ENCODE results near the gene CCDC146. TPM values are rescaled to one million over a fixed set of nuclear protein-coding genes. Genes with fewer than 3 reads are reported as not detected.
"Not testable (repeated sequence)": the region's sequence is repeated elsewhere in the genome, so short reads cannot be mapped to it uniquely, and the experiment has no call there.

CCDC146 gene
- total and polyA plus RNA-seq, 9 donors = 5.3 to 44.6 (median 14.0) TPM

GRCh38 chr7:77105904-77106303, 16.5 kb upstream of the CCDC146 start:
- H3K36me3 ChIP-seq; H3K9me3 ChIP-seq; DNase-seq; H3K27me3 ChIP-seq; H3K4me3 ChIP-seq; H3K4me1 ChIP-seq (ENCODE audit: insufficient read depth); H3K27ac ChIP-seq; intact Hi-C loops (cut with DNase I): not testable (repeated sequence)
- 96 to 100% (median 100%) methylated on average over 3 of the region's 3 CpGs for WGBS, 3 donors

- H3K9me3 ChIP-seq; H3K36me3 ChIP-seq; intact Hi-C loops (cut with DNase I); DNase-seq; H3K27ac ChIP-seq; H3K4me1 ChIP-seq (ENCODE audit: insufficient read depth); H3K27me3 ChIP-seq; H3K4me3 ChIP-seq: not testable (repeated sequence)
- WGBS, 3 donors = 11 to 42% (median 25%) methylated on average over 2 to 3 of the region's 3 CpGs
Measured at GRCh38 chr7:77107659-77108058, 14.8 kb upstream of the CCDC146 start.

DNA sequence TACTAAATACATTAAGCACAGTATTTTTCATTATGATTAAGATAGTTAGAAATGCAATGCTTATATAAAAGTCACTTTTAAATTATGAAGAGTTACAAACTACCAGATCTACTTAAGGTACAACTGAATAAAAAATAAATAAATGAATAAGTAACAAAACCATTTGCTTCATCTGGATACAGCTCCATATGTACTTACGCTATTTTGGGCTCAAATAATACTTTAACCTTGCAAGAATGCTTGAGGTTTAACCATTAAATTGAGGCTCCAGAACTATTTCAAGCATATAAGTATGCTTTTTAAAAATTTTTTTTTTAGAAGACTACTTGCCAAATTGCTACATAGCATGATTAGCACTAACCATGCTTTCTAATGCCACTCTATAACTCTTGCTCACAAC, 14.1 kb upstream of the CCDC146 start:
- H3K9me3 ChIP-seq; H3K4me1 ChIP-seq (ENCODE audit: insufficient read depth); H3K4me3 ChIP-seq; DNase-seq; H3K27me3 ChIP-seq; H3K27ac ChIP-seq; intact Hi-C loops (cut with DNase I); H3K36me3 ChIP-seq: not testable (repeated sequence)
- 81 to 82% (median 82%) methylated on average over 1 of the region's 1 CpG for WGBS, 3 donors

DNA sequence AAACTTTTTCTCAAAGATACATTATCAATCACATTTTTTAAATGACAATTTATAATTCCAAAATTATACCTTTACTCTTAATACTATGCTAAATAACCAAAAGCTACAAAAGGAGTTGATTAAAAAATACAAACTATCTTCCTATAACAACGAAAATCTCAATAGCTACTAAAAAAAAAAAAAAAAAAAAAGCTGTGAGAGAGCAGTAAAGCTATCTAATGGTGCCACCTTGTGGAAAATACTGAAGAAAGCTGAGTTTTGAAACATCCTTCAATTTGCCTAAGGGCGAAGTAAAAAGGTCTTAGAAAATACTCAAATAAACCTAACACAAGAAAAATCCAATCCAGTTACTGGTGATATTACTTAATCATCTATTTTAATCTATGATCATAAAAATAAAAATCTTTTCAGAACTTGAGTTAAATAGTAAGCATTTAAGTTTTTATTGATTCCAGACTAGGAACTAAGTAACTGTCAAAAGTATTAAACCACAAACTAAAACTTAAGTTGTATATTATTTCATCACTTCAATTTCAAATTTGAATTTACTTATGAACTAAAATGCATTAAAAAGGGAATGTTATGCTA, 9.6 kb upstream of the CCDC146 start:
- DNase-seq; intact Hi-C loops (cut with DNase I); H3K4me1 ChIP-seq (ENCODE audit: insufficient read depth); H3K9me3 ChIP-seq; H3K27me3 ChIP-seq; H3K27ac ChIP-seq; H3K4me3 ChIP-seq; H3K36me3 ChIP-seq: not testable (repeated sequence)
- WGBS, 3 donors = 26 to 37% (median 30%) methylated on average over 2 of the region's 2 CpGs

DNA sequence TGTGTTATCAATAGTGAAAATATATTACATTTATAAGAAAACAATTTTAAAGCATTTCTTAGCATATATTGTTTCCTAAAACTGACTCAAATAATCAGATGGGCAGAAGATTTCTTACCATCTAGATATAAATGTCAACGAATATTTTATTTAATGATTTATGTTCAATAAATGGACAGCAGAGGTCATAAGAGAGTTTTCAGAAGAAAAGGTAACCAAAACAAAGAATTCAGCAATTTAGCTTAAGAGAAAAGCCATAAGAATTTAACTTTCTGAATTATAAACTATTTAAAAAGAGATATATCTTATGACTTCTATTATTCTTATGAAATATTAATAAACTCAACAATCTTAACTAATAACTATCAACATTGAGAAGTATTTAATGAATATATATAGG, 3.1 kb downstream of the CCDC146 start:
- WGBS, 3 donors = 3 to 24% (median 21%) methylated on average over 1 of the region's 1 CpG
- DNase-seq; H3K9me3 ChIP-seq; H3K27me3 ChIP-seq; H3K4me1 ChIP-seq (ENCODE audit: insufficient read depth); H3K27ac ChIP-seq; H3K36me3 ChIP-seq; intact Hi-C loops (cut with DNase I); H3K4me3 ChIP-seq: not testable (repeated sequence)

GRCh38 chr7:77127009-77127408, 4.6 kb downstream of the CCDC146 start:
- H3K9me3 ChIP-seq; H3K27me3 ChIP-seq; H3K27ac ChIP-seq; H3K36me3 ChIP-seq; H3K4me3 ChIP-seq; H3K4me1 ChIP-seq (ENCODE audit: insufficient read depth); intact Hi-C loops (cut with DNase I): not testable (repeated sequence)
- DNase-seq = peak in 2 of 5 donors; percentile 27 to 47
- WGBS, 3 donors = 59 to 61% (median 59%) methylated on average over 9 of the region's 9 CpGs

- intact Hi-C loops (cut with DNase I); H3K4me1 ChIP-seq (ENCODE audit: insufficient read depth); H3K27ac ChIP-seq; H3K4me3 ChIP-seq; H3K27me3 ChIP-seq; H3K36me3 ChIP-seq; DNase-seq; H3K9me3 ChIP-seq: not testable (repeated sequence)
- WGBS, 3 donors = 23 to 43% (median 39%) methylated on average over 5 to 7 of the region's 7 CpGs
Measured at GRCh38 chr7:77128582-77129410, 6.4 kb downstream of the CCDC146 start.

GRCh38 chr7:77131781-77132180, 9.4 kb downstream of the CCDC146 start:
- H3K27me3 ChIP-seq; DNase-seq; H3K4me3 ChIP-seq; H3K4me1 ChIP-seq (ENCODE audit: insufficient read depth); H3K9me3 ChIP-seq; H3K27ac ChIP-seq; H3K36me3 ChIP-seq; intact Hi-C loops (cut with DNase I): not testable (repeated sequence)
- 97 to 100% (median 100%) methylated on average over 1 to 2 of the region's 3 CpGs for WGBS, 3 donors

DNA sequence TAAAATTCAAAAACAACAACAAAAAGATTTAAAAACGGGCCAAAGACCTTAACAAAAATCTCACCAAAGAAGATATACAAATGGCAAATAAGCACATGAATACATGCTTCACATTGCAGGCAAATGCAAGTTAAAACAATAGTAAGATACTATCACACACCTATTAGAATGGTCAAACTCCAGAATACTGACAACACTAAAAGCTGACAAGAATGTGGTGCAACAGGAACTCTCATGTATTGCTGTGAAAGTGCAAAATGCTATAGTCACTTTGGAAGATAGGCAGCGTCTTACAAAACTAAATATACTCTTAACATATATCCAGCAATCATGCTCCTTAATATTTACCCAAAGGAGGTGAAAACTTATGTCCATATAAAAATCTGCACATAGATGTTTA, 16.3 kb downstream of the CCDC146 start:
- 74 to 82% (median 80%) methylated on average over 2 of the region's 2 CpGs for WGBS, 3 donors
- intact Hi-C loops (cut with DNase I) = not testable (repeated sequence)

GRCh38 chr7:77140291-77140690, 17.9 kb downstream of the CCDC146 start:
- H3K9me3 ChIP-seq; H3K4me3 ChIP-seq; DNase-seq; H3K4me1 ChIP-seq (ENCODE audit: insufficient read depth); H3K27ac ChIP-seq; H3K36me3 ChIP-seq; H3K27me3 ChIP-seq; intact Hi-C loops (cut with DNase I): not testable (repeated sequence)
- WGBS, 3 donors = 61 to 87% (median 79%) methylated on average over 2 to 4 of the region's 4 CpGs

More for the DNA sequence above, 16.3 kb downstream of the CCDC146 start:
- not testable (repeated sequence) for H3K4me1 ChIP-seq (ENCODE audit: insufficient read depth); H3K4me3 ChIP-seq; DNase-seq; H3K27me3 ChIP-seq; H3K36me3 ChIP-seq; H3K27ac ChIP-seq; H3K9me3 ChIP-seq

GRCh38 chr7:77152232-77152631, 29.8 kb downstream of the CCDC146 start:
- H3K27me3 ChIP-seq; intact Hi-C loops (cut with DNase I); H3K4me3 ChIP-seq; H3K4me1 ChIP-seq (ENCODE audit: insufficient read depth); H3K9me3 ChIP-seq; DNase-seq; H3K27ac ChIP-seq; H3K36me3 ChIP-seq: not testable (repeated sequence)

GRCh38 chr7:77154917-77155464, 32.6 kb downstream of the CCDC146 start:
- 46 to 89% (median 69%) methylated on average over 2 to 3 of the region's 3 CpGs for WGBS, 3 donors
- intact Hi-C loops (cut with DNase I); H3K4me1 ChIP-seq (ENCODE audit: insufficient read depth); H3K4me3 ChIP-seq; H3K36me3 ChIP-seq; H3K27ac ChIP-seq; H3K27me3 ChIP-seq; DNase-seq; H3K9me3 ChIP-seq: not testable (repeated sequence)

All from ovary (tissue), 9 donors.